ENCODE data around the gene SMC6. TPM values are rescaled to one million over a fixed set of nuclear protein-coding genes. Genes with fewer than 3 reads are reported as not detected.

Gene SMC6
- total RNA-seq, 1 donor from 2014 or later: 13.9 TPM

- intact Hi-C loops (cut with DNase I): no loop called here
- no peak for DNase-seq (ENCODE audit: low spot score)
Observed at GRCh38 chr2:17630089-17630488, 123.5 kb downstream of the SMC6 start.

- intact Hi-C loops (cut with DNase I): no loop called here
Observed at GRCh38 chr2:17628349-17629261, 125.0 kb downstream of the SMC6 start.

DNA sequence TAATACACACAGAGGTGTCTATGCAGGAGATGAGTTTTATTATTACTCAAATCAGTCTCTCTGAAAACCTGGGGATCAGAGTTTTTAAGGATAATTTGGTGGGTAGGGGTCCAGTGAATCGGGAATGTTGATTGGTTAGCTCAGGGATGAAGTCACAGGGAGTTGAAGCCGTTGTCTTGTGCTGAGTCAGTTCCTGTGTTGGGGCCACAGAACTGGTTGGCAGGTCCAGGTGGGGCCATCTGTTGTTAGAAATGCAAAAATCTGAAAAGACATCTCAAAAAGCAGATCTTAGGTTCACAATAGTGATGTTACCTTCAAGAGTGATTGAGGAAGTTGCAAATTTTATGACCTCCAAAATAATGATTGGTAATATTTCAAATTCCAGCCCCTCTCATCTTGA, 126.2 kb downstream of the SMC6 start:
- intact Hi-C loops (cut with DNase I): no loop called here
- DNase-seq (ENCODE audit: low spot score): no peak

More at GRCh38 chr2:17628349-17629261, 125.0 kb downstream of the SMC6 start:
- DNase-seq (ENCODE audit: low spot score): no peak

GRCh38 chr2:17626986-17627385, 126.6 kb downstream of the SMC6 start:
- no peak for DNase-seq (ENCODE audit: low spot score)

DNA sequence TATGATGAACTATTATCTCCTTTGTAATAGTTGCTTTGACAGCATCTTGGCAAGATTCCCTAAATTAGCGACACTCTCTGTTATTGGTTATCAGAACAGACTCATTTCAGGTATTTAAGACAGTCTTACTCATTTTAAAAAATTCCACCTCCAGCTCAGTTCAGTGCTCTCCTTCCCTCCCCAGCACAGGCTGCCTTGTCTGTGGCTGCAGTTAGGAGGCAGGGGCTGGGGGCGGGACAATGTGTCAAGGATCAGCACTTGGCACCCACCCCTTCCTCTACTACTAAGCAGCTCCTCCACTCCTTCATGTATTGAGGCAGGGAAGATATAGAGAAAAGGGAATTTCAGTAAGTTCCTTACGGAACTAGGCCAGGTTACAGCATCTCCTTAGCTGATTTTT, 128.2 kb downstream of the SMC6 start:
- DNase-seq (ENCODE audit: low spot score): no peak
- intact Hi-C loops (cut with DNase I): no loop called here

More at GRCh38 chr2:17626986-17627385, 126.6 kb downstream of the SMC6 start:
- intact Hi-C loops (cut with DNase I): no loop called here

DNA sequence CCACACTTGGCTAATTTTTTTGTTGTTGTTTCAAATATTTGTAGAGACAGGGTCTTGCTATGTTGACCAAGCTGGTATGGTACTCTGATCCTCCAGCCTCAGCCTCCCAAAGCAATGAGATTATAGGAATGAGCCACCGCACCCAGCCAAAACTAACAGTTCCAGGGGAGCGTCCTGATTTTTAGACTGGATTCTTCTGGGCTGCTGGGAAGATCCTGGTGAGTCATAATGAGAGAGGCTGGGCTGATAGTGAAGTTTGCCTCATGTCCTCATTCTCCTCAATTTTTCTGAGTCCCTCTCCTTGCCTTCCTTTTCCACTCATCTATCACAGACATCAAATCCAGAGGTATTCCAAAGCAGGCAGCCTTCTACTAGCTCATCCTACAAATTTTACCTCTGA, 131.8 kb downstream of the SMC6 start:
- DNase-seq (ENCODE audit: low spot score): no peak
- intact Hi-C loops (cut with DNase I): loop anchor here (5.0 kb wide), 1 partner anchor 84 kb away; no protein-coding TSS in a partner anchor

DNA sequence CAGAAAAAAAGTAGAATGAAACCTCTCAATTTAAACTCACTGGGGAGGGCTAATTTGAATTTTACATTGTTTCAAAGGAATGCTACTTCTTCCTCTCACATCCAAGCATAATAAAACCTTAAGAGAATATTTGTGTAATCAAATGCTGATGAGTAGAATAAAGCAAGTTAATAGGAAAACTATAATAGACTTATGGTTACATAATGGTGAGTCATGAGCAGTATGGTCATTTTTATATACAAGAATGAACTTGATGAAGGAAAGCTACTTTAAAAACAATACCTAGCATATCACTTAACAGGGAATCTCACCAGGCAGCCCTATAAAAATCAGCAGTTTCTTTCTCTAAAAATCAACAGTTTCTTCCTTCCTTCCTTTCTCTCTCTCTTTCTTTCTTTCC, 132.8 kb downstream of the SMC6 start:
- no peak for DNase-seq (ENCODE audit: low spot score)
- intact Hi-C loops (cut with DNase I): loop anchor here (1.0 to 5.0 kb wide), 2 partner anchors 11 to 84 kb away; no protein-coding TSS in a partner anchor

- intact Hi-C loops (cut with DNase I): loop anchor here (1.0 to 5.0 kb wide), 2 partner anchors 10 to 83 kb away; no protein-coding TSS in a partner anchor
- DNase-seq (ENCODE audit: low spot score): peak; percentile 83
Observed at GRCh38 chr2:17620280-17620679, 133.3 kb downstream of the SMC6 start.

DNA sequence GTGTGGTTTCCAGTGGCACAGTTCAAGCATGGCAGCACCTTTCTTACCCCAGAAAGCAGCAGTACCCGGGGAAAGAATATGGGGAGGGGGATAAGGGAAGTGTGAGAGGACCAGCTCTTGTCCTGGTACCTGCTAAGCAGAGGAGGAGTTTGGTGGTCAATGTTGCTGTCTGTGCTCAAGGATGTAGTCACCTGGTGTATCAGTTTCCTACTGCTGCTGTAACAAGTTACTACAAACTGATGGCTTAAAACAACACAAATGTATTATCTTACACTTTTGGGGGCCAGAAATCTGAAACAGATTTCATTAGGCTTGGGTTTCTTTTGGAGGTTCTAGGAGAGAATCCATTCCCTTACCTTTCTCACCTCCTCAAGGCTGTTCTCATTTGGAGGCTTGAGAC, 135.7 kb downstream of the SMC6 start:
- intact Hi-C loops (cut with DNase I): no loop called here
- DNase-seq (ENCODE audit: low spot score): no peak

DNA sequence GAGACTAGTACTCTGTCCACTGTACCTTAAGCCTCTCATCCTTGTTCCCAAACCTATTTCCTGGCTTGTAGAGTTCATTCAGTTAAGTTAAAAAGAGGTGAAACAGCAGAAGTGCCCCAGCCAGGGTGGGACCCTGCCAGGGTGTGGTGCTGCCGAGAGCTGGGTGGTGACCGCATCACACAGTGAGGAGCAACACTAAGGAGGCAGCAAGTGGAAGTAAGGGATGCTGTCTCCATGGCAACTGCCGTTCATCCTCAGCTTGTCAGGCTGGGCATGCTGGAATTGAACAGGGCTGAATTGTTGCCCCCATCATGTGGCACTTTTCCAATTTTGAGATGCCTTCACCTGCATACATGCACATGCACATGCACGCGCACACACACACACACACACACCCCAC, 136.1 kb downstream of the SMC6 start:
- intact Hi-C loops (cut with DNase I): no loop called here

GRCh38 chr2:17616405-17616804, 137.2 kb downstream of the SMC6 start:
- no peak for DNase-seq (ENCODE audit: low spot score)
- intact Hi-C loops (cut with DNase I): no loop called here

More for the DNA sequence above, 136.1 kb downstream of the SMC6 start:
- DNase-seq (ENCODE audit: low spot score): no peak

DNA sequence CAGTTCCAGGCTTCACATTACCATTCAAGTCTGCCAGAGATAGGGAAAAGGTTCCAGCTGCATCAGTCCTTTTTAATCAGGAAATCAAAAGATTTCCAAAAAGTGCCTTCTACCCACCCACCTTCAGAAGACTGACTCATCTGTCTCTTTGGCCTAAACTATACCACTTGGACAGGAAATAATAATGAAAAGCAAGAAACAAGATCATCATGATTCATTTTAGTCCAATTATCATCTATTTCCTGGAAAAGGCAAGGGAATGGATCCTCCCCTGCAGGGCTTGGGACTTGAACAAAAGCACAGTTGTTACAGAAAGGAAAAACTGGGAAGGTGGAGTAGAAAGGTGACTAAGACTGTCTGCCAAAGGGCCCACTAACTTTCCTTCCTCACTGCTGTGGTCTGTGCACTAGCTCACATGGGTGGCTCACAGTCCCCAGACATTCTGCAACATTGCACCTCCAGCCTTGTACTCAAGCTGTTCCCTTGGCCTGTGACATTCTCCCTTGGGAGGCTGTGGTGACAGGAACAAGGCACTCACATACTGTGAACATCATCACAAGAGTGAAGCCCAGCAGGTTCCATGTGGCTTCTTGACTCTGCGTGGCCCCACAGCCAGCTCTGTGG, 137.8 kb downstream of the SMC6 start:
- no peak for DNase-seq (ENCODE audit: low spot score)
- intact Hi-C loops (cut with DNase I): no loop called here

GRCh38 chr2:17615147-17615546, 138.5 kb downstream of the SMC6 start:
- intact Hi-C loops (cut with DNase I): no loop called here
- DNase-seq (ENCODE audit: low spot score): no peak

DNA sequence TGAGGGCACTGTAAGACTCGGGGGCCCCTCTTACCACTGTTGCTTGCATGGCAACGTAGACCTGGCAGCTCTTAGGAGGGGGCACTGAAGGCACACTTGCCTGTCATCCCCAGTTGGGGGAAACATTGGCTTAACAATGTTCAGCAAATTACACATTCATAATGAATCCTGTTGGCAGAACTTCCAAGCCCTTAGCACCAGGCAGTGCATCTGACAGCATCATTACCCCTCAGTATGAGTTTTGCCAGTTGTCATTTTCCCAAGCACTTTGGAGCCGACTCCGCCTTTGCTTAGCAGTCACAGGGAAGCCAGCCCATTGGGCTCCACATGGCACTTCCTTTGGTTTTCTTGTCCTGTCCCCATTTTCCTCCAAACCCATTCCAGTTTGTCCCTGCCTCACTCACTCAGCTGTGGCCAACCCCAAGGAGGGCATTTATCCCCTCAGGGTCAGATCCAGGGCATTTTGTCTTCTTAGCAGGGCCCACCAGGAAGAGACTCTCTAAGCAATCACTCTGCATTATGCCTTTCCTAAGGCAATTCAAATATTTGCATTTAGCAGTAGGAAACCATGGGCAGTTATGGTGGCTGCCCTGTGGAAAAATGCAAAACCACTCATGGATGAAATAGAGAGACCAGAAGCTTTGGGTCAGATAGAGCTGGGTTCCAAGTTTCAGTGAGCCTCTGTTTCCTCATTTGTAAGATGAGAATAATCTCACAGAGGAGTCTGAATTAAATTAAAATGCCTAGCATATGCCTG, 139.3 kb downstream of the SMC6 start:
- DNase-seq (ENCODE audit: low spot score): no peak
- intact Hi-C loops (cut with DNase I): no loop called here

Other genes starting within 250 kb of the SMC6 start
- gene RAD51AP2, start 235.4 kb downstream of the SMC6 start, total RNA-seq: 0.43 TPM
- 42.7 TPM for gene VSNL1, start 213.1 kb downstream of the SMC6 start, total RNA-seq
- gene GEN1, start 328 bp upstream of the SMC6 start, total RNA-seq: 2.7 TPM
- not detected for gene MSGN1, start 62.6 kb upstream of the SMC6 start, total RNA-seq
- 3.7 TPM for gene KCNS3, start 124.9 kb upstream of the SMC6 start, total RNA-seq

All from cardiac septum (tissue), 1 donor.